ENCODE data around the gene LGALS3BP.
A peak's percentile ranks its signal among the peaks of the same experiment; 100 is the strongest.

LGALS3BP gene

DNA sequence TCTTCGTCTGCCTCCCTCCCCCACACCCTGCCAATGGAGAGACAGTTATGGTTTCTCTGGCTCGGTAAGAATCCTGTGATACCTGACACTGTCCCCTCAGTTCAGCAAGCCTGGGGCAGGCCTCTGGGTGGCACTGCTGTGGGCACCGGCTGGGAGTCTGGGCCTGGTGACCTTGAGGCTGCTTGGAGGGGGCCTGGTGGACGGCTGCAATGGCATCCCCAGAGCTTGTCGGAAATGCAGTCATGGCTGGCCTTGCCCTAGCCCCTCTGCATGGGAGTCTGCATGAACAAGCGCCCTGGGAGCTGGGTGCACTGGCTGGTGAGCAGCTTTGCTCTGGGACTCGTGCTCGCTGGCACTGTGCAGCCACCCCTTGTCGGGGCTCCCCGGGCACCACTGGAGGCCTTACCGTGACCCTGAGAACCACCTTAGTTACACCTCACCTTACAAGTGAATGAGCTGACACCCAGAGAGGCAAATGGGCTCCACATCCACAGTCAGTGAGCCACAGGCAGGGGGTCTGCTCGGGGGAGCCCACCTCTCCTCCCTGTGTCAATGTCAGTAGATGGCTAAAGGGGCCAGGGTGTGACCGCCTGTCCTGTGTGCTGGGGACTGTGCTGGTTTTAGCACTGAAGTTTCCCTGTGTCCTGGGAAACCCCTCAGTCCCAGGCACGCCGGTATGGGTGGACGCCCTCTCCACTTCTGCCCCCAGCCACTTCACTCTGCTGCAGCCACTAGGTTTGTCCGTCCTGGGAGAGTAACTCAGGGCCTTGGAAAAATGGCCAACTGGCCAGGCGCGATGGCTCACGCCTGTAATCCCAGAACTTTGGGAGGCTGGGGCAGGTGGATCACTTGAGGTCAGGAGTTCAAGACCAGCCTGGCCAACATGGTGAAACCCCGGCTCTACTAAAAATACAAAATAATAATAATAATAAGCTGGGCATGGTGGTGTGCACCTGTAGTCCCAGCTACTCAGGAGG is 1.4 kb downstream of the LGALS3BP start:
- Histone ChIP-seq H3K36me3 (no peaks in the 10 kb centered on the region), H3K4me3 (ENCODE audit: low read depth, low read length) (no peak overlapping the region), H3K27me3 (ENCODE audit: insufficient read depth, low read depth, severe bottlenecking) (no peaks in the 10 kb centered on the region), H3K27ac (no peak overlapping the region), H3K9me3 (ENCODE audit: severe bottlenecking) (no peaks in the 10 kb centered on the region)
- no peak for DNase-seq
- peak; percentile 18; the same call in 1 of the 2 replicates for TF ChIP-seq CTCF (IDR thresholded peaks at IDR 0.05; ENCODE audit: low read depth, low read length)

DNA sequence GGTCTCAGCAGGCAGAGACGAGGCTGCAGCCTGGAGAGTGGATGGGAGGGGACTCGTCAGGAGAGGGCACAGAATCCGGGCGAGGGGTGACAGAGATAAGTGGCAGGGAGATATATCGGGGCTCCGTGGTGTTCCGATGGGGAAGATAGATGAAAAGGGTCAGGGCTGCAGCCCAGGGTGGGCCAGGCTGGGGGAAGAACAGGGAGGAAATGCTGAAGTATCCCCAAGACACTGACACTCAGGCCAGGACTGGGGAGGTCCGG is 2.1 kb downstream of the LGALS3BP start:
- no peaks in the 10 kb centered on the region for H3K9me3 ChIP-seq (ENCODE audit: severe bottlenecking)
- TF ChIP-seq CTCF (IDR thresholded peaks at IDR 0.05; ENCODE audit: low read depth, low read length) = no peak
- no peak for DNase-seq
- no peak overlapping the region for H3K4me3 ChIP-seq (ENCODE audit: low read depth, low read length)
- H3K36me3 ChIP-seq = no peaks in the 10 kb centered on the region
- H3K27me3 ChIP-seq (ENCODE audit: insufficient read depth, low read depth, severe bottlenecking) = no peaks in the 10 kb centered on the region
- no peak overlapping the region for H3K27ac ChIP-seq

DNA sequence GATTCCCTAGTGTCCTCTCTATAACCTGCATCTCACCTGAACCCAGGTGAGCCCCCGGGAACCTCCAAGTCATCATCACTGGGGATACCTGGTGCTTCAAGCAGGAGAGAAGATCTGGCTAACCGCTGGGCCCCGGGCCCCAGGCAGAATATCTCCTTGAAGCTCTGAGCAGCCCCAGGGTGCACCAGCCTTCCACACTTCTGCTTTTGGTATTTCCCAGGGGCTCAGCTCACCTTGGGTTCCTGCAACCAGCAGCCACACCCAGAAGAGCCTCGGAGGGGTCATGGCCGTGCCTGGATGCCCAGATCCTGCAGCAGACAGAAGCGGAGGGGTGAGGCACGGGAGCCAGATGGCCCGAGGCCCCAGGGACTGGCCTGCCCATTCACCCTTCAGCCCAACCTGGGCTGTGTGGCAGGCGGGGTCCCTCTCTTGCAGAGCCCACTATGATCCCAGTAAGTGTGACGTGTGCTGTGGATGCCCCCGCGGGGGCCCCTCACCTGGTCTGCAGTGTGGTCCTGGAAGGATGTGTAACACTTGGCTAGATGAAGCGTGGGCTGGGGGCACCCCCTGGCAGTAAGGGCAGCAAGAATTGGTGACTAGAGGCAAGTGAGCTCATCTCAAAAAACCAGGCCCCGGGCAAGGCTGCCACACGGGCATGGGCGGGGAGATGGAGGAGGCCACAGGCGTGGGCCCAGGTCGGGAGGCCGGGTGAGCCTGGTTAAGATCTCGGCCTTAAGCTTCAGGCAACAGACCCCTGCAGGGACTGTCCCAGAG is 2.6 kb downstream of the LGALS3BP start:
- H3K36me3 ChIP-seq = no peaks in the 10 kb centered on the region
- no peak for DNase-seq
- H3K27me3 ChIP-seq (ENCODE audit: insufficient read depth, low read depth, severe bottlenecking) = no peaks in the 10 kb centered on the region
- TF ChIP-seq CTCF (IDR thresholded peaks at IDR 0.05; ENCODE audit: low read depth, low read length) = no peak
- 0 out of 2 replicates have a peak overlapping the region, but pooled peaks have one; percentile 45 for H3K27ac ChIP-seq
- no peak overlapping the region for H3K4me3 ChIP-seq (ENCODE audit: low read depth, low read length)
- H3K9me3 ChIP-seq (ENCODE audit: severe bottlenecking) = no peaks in the 10 kb centered on the region

DNA sequence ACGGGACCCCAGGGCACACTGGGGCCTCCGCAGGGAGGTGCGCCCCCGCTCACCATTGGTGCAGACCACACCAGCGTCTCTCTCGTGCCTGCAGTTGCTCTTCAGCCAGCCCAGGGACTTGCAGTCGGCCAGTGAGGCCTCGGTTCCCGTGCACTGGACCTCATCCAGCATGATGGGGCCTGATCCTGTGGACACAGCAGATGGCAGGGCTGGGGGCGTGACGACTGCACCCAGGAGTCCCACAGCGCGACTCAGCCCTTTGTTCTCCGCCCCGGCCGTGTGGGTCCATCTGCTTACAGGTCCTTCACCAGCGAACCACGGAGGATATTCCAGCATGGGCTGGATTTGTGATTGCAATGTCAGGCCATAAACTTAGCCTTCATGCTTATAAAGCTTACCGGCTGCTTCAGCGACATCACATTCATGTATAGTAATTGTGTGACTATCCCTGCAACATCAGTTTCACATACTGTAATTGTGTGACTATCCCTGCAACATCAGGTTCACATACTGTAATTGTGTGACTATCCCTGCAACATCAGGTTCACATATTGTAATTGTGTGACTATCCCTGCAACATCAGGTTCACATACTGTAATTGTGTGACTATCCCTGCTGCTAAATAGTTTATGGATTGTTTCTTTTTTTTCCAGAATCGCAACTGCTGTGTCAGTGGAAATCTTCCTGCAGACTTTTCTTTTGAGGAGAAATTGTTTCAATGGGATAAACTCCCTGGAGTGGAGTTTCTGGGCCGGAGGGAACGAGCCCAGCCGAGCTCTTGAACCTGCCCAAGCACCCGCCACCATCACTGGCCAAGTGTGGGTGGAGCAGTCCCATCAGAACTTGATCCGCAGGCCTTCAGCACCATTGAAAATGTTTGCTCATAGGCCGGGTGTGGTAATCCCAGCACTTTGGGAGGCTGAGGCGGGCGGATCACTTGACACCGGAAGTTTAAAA is 4.8 kb downstream of the LGALS3BP start:
- peak overlapping the region; percentile 3; the same call in 1 of the 2 replicates for H3K4me3 ChIP-seq (ENCODE audit: low read depth, low read length)
- no peaks in the 10 kb centered on the region for H3K9me3 ChIP-seq (ENCODE audit: severe bottlenecking)
- peak overlapping the region; percentile 78 for H3K27ac ChIP-seq
- H3K27me3 ChIP-seq (ENCODE audit: insufficient read depth, low read depth, severe bottlenecking) = no peaks in the 10 kb centered on the region
- H3K36me3 ChIP-seq = no peaks in the 10 kb centered on the region
- DNase-seq = peak; percentile 99
- TF ChIP-seq CTCF (IDR thresholded peaks at IDR 0.05; ENCODE audit: low read depth, low read length) = no peak

DNA sequence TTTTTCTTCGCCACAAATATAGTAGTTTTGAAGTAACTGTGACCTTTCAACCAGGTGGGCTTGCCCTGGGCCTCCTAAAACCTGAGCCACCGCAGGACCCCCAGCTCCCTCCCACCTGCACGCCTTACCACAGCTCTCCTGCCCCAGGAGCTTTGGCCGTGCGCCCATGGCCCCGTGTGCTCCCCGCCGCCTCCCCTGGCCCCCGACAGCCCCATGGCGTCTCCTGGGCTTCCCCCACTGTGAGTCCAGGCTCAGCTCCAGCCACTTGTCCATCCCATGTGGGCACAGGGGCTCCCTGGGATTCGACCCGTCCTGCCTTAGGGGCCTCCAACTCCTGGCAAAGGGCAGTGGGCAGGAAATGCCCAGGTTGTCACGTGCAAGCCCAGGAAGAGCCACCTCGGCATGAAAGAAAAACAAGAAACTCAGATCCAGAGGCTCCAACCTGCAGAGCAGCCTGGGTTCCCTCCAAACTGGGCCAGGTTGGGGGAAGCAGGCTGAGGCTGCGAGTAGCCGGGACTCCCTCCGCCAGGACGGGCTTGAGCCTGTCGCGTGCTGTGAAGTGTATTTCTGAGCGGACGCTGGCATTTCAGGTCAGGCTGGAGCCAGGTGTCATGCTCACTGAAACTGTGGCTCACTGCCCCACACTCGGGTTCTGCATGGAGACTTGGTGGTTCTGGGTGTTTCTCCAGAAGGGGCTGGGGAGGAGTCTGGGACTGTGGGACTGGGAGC is 5.8 kb downstream of the LGALS3BP start:
- H3K27ac ChIP-seq = peak overlapping the region; percentile 78
- H3K4me3 ChIP-seq (ENCODE audit: low read depth, low read length) = no peak overlapping the region
- no peaks in the 10 kb centered on the region for H3K36me3 ChIP-seq
- TF ChIP-seq CTCF (IDR thresholded peaks at IDR 0.05; ENCODE audit: low read depth, low read length) = no peak
- no peaks in the 10 kb centered on the region for H3K27me3 ChIP-seq (ENCODE audit: insufficient read depth, low read depth, severe bottlenecking)
- H3K9me3 ChIP-seq (ENCODE audit: severe bottlenecking) = no peaks in the 10 kb centered on the region
- no peak for DNase-seq
